KMS-11 (cell line): ENCODE data around the gene DSP.

ENCODE experiments used
- H2AFZ ChIP-seq: fragments of 200-600 bp; sonication (generic); 2 replicates; pipeline ENCODE4 v1.6.1; 2016; ENCODE audit warnings: antibody characterized with exemption, mixed run types, low read depth
- H3K27ac ChIP-seq: fragments of 200-600 bp; sonication (generic); 2 replicates; pipeline ENCODE4 v1.6.1; 2016; ENCODE audit warnings: mild to moderate bottlenecking, mixed run types
- H3K27me3 ChIP-seq: fragments of 200-600 bp; sonication (generic); 2 replicates; pipeline ENCODE4 v1.6.1; 2017; ENCODE audit warnings: mild to moderate bottlenecking, low read depth, mixed run types, moderate library complexity; ENCODE audit not compliant: insufficient read depth
- H3K36me3 ChIP-seq: fragments of 200-600 bp; sonication (generic); 2 replicates; pipeline ENCODE4 v1.6.1; 2017; ENCODE audit warnings: mild to moderate bottlenecking, mixed run types; ENCODE audit not compliant: insufficient read depth
- H3K4me1 ChIP-seq: fragments of 200-600 bp; sonication (generic); 2 replicates; pipeline ENCODE4 v1.6.1; 2016; ENCODE audit warnings: mild to moderate bottlenecking, low read depth, mixed run types; ENCODE audit not compliant: poor library complexity, severe bottlenecking
- H3K4me2 ChIP-seq: fragments of 200-600 bp; sonication (generic); 2 replicates; pipeline ENCODE4 v1.7.0; 2016; ENCODE audit warnings: mild to moderate bottlenecking, mixed run types
- H3K4me3 ChIP-seq: fragments of 200-600 bp; sonication (generic); IDR thresholded peaks from 2 replicates; pipeline ENCODE4 v1.6.1; 2017; ENCODE audit warnings: low read depth, low read length, mixed read lengths; ENCODE audit not compliant: insufficient read depth
- H3K79me2 ChIP-seq: fragments of 200-600 bp; sonication (generic); 2 replicates; pipeline ENCODE4 v1.6.1; 2016; ENCODE audit warnings: low read depth, mixed run types; ENCODE audit not compliant: insufficient read depth
- H3K9ac ChIP-seq: fragments of 200-600 bp; sonication (generic); 2 replicates; pipeline ENCODE4 v1.6.1; 2016; ENCODE audit warnings: mild to moderate bottlenecking, mixed run types
- H4K20me1 ChIP-seq: fragments of 200-600 bp; sonication (generic); 2 replicates; pipeline ENCODE4 v1.6.1; 2016; ENCODE audit warnings: mild to moderate bottlenecking, mixed run types; ENCODE audit not compliant: insufficient read depth
- CTCF ChIP-seq: fragments of 200-600 bp; sonication (generic); conservative IDR thresholded peaks from 2 replicates; pipeline ENCODE4 v1.6.1; 2017; ENCODE audit warnings: low read depth, mild to moderate bottlenecking, antibody characterized with exemption, low read length, moderate library complexity, mixed read lengths

Gene DSP

DNA sequence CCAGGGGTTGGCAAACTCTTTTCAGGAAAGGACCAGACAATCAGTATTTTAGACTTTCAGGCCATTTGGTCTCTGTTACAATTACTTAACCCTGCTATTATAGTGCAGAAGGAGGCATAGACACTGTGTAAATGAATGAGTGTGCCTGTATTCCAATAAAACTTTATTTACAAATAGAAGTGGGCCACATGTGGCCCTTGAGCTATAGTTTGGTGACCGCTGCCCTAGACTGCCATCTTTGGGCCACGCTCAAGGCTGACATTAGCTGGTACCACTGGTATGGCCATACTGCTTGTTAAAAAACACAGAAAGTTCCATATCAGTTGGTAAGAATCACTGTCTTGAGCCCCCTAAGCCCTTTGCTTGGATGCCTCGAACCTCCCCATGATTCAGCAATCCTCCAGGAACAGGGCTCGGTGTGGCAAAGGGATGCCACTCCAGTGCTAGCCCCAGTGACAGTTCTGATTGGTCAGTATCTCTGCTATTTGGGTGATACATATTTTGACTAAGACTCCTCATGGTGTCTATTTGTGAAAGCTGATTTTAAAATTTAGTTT, 25.2 kb downstream of the DSP start:
- Histone ChIP-seq H3K36me3 (no peaks in the 10 kb centered on the region), H4K20me1 (no peaks in the 10 kb centered on the region), H3K4me1 (no peaks in the 10 kb centered on the region), H2AFZ (no peak overlapping the region), H3K27me3 (no peaks in the 10 kb centered on the region), H3K27ac (no peak overlapping the region), H3K4me3 (no peak overlapping the region), H3K9ac (no peak overlapping the region), H3K79me2 (no peaks in the 10 kb centered on the region), H3K4me2 (no peak overlapping the region)
- TF ChIP-seq CTCF = no peak

GRCh38 chr6:7568021-7568420, 26.6 kb downstream of the DSP start:
- Histone ChIP-seq H4K20me1 (no peaks in the 10 kb centered on the region), H3K4me1 (no peaks in the 10 kb centered on the region), H3K4me3 (no peak overlapping the region), H2AFZ (no peak overlapping the region), H3K36me3 (no peaks in the 10 kb centered on the region), H3K27me3 (no peaks in the 10 kb centered on the region), H3K9ac (no peak overlapping the region), H3K27ac (no peak overlapping the region), H3K4me2 (no peak overlapping the region), H3K79me2 (no peaks in the 10 kb centered on the region)
- TF ChIP-seq CTCF = no peak

- no peak overlapping the region for H3K27ac ChIP-seq
- H3K36me3 ChIP-seq = no peaks in the 10 kb centered on the region
- H3K79me2 ChIP-seq = no peaks in the 10 kb centered on the region
- H3K4me3 ChIP-seq = no peak overlapping the region
- H3K4me1 ChIP-seq = no peaks in the 10 kb centered on the region
- H3K9ac ChIP-seq = no peak overlapping the region
- TF ChIP-seq CTCF = no peak
- no peak overlapping the region for H3K4me2 ChIP-seq
- H3K27me3 ChIP-seq = no peaks in the 10 kb centered on the region
- H2AFZ ChIP-seq = no peak overlapping the region
- no peaks in the 10 kb centered on the region for H4K20me1 ChIP-seq
Observed at GRCh38 chr6:7569082-7569481, 27.6 kb downstream of the DSP start.

DNA sequence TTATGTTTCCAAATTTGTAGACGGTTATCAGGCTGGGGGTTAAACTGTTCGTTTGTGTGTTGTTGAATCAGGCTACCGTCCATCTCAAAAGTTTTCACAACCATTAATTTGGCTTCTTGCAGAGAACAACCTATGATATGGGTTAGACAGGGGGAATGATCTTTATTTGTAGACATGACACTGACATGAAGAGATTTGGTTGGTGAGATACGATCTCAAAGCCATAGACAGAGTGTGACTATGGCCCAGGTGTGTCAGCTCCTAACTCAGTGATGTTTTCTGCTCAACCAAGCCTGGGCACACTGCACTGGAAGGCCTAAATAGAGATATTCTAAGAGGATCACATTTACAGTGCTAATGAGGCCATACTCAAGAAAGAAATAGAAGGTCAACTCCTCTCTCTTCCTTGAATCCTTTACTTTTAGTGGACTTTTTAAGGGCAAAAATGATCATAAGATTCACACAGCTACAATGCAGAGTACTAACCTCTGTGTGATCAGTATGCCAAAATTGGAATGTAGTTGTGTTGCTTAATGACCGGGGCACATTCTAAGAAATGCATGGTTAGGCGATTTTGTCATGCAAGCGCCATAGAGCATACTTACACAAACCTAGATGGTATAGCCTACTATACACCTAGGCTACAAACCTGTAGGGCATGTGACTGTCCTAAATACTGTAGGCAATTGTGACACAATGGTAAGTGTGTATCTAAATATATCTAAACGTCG, 30.9 kb downstream of the DSP start:
- Histone ChIP-seq H3K27me3 (no peaks in the 10 kb centered on the region), H4K20me1 (no peaks in the 10 kb centered on the region), H2AFZ (no peak overlapping the region), H3K4me1 (no peaks in the 10 kb centered on the region), H3K4me2 (no peak overlapping the region), H3K9ac (no peak overlapping the region), H3K4me3 (no peak overlapping the region), H3K27ac (no peak overlapping the region), H3K36me3 (no peaks in the 10 kb centered on the region), H3K79me2 (no peaks in the 10 kb centered on the region)
- no peak for TF ChIP-seq CTCF
